Measurements from ENCODE around the gene LINGO4.

Gene LINGO4

GRCh38 chr1:151816548-151817352 lies 11.5 kb upstream of the LINGO4 start:
- Histone ChIP-seq H3K27me3 (replicated peaks) (no peaks in the 10 kb centered on the region), H3K4me3 (ENCODE audit: low read depth, low read length) (no peak overlapping the region), H3K36me3 (replicated peaks) (no peaks in the 10 kb centered on the region), H3K27ac (no peak overlapping the region)
- in situ Hi-C loops (cut with HindIII; ENCODE audit: low pct_ligation_motif_present, low sequenced_read_pairs) = no loop called here
- no peak for TF ChIP-seq CTCF (IDR thresholded peaks at IDR 0.05; ENCODE audit: low read depth, low read length, missing control alignments)
- no peak for DNase-seq

- H3K27me3 ChIP-seq (replicated peaks) = no peaks in the 10 kb centered on the region
- DNase-seq = no peak
- no peak for TF ChIP-seq CTCF (IDR thresholded peaks at IDR 0.05; ENCODE audit: low read depth, low read length, missing control alignments)
- H3K27ac ChIP-seq = no peak overlapping the region
- H3K4me3 ChIP-seq (ENCODE audit: low read depth, low read length) = no peak overlapping the region
- H3K36me3 ChIP-seq (replicated peaks) = no peaks in the 10 kb centered on the region
- in situ Hi-C loops (cut with HindIII; ENCODE audit: low pct_ligation_motif_present, low sequenced_read_pairs) = no loop called here
Observed at GRCh38 chr1:151815716-151816327, 10.6 kb upstream of the LINGO4 start.

GRCh38 chr1:151814971-151815545 lies 9.8 kb upstream of the LINGO4 start:
- no peak overlapping the region for H3K27ac ChIP-seq
- H3K4me3 ChIP-seq (ENCODE audit: low read depth, low read length) = no peak overlapping the region
- DNase-seq = no peak
- TF ChIP-seq CTCF (IDR thresholded peaks at IDR 0.05; ENCODE audit: low read depth, low read length, missing control alignments) = no peak
- H3K27me3 ChIP-seq (replicated peaks) = no peaks in the 10 kb centered on the region
- no peaks in the 10 kb centered on the region for H3K36me3 ChIP-seq (replicated peaks)
- in situ Hi-C loops (cut with HindIII; ENCODE audit: low pct_ligation_motif_present, low sequenced_read_pairs) = no loop called here

GRCh38 chr1:151814426-151814825 lies 9.2 kb upstream of the LINGO4 start:
- TF ChIP-seq CTCF (IDR thresholded peaks at IDR 0.05; ENCODE audit: low read depth, low read length, missing control alignments) = no peak
- no peaks in the 10 kb centered on the region for H3K27me3 ChIP-seq (replicated peaks)
- H3K27ac ChIP-seq = no peak overlapping the region
- no peak overlapping the region for H3K4me3 ChIP-seq (ENCODE audit: low read depth, low read length)
- no peaks in the 10 kb centered on the region for H3K36me3 ChIP-seq (replicated peaks)
- no peak for DNase-seq
- in situ Hi-C loops (cut with HindIII; ENCODE audit: low pct_ligation_motif_present, low sequenced_read_pairs) = no loop called here

GRCh38 chr1:151813271-151813977 lies 8.2 kb upstream of the LINGO4 start:
- no peak for TF ChIP-seq CTCF (IDR thresholded peaks at IDR 0.05; ENCODE audit: low read depth, low read length, missing control alignments)
- Histone ChIP-seq H3K27ac (no peak overlapping the region), H3K36me3 (replicated peaks) (no peaks in the 10 kb centered on the region), H3K27me3 (replicated peaks) (peaks cover 2% of the 10 kb centered on the region), H3K4me3 (ENCODE audit: low read depth, low read length) (no peak overlapping the region)
- DNase-seq = no peak
- in situ Hi-C loops (cut with HindIII; ENCODE audit: low pct_ligation_motif_present, low sequenced_read_pairs) = no loop called here

Measured in brain microvascular endothelial cell (primary cell).